Measurements from ENCODE around the gene SCRN2.

DNA sequence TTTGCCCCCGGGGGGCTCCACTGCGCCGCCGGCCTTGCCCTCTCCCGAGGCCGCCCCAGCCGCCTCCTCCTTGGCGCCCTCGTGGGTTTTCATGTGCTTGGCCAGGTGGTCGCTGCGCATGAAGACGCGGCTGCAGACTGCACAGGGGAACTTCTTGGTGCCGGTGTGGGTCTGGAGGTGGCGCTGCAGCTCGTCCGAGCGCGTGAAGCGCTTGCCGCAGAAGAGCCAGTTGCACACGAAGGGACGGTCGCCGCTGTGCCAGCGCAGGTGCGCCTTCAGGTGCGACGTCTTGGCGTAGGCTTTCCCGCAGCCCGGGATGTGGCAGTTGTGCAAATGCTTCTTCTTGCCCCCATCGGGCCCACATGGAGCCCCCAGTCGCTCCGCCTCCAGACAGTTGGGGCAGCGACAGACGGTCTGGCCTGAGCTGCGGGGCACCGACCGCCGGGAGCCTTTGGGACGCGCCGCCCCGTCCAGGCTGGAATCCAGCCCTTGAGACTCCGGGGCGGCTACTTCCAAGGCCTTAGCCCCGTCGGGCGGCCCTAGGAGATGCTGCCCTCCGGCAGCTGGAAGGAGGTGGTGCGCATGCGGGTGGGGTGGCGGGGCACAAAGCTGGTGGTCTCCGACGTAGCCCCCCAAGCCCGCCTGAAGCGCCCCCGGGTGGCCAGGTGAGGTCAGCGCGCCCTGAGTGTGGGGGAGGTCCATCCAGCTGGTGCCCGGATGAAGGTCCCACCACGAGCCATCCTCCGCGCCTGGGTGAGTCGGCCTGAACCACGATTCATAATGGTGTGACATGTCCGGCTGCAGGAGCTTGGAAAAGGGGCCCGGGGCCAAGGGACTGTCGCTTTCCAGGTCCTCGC, 6.5 kb upstream of the SCRN2 start:
- TF ChIP-seq RAD51 (IDR thresholded peaks at IDR 0.05; ENCODE audit: borderline replicate concordance), result no peak
- TF ChIP-seq GPBP1L1 (CRISPR knock-in tag; IDR thresholded peaks at IDR 0.05), result no peak
- TF ChIP-seq ZNF431 (CRISPR knock-in tag; IDR thresholded peaks at IDR 0.05; ENCODE audit: borderline replicate concordance, low read depth), result no peak
- TF ChIP-seq SCMH1 (CRISPR knock-in tag; IDR thresholded peaks at IDR 0.05; ENCODE audit: borderline replicate concordance), result no peak
- no peak for TF ChIP-seq USF2 (IDR thresholded peaks at IDR 0.05; ENCODE audit: low read depth, low read length)
- no peak for TF ChIP-seq USF2 (CRISPR knock-in tag; IDR thresholded peaks at IDR 0.05; ENCODE audit: borderline replicate concordance)
- no peak for TF ChIP-seq ZNF772 (CRISPR knock-in tag; IDR thresholded peaks at IDR 0.05)
- no peak for TF ChIP-seq XRCC5 (optimal IDR thresholded peaks at IDR 0.05; ENCODE audit: low read length)
- TF ChIP-seq KAT8 (CRISPR knock-in tag; IDR thresholded peaks at IDR 0.05), result no peak
- no peak for TF ChIP-seq ZNF317 (CRISPR knock-in tag; IDR thresholded peaks at IDR 0.05)
- no peak for TF ChIP-seq ZSCAN30 (CRISPR knock-in tag; IDR thresholded peaks at IDR 0.05)
- TF ChIP-seq FOXK1 (CRISPR knock-in tag; IDR thresholded peaks at IDR 0.05; ENCODE audit: borderline replicate concordance, low read depth), result no peak
- TF ChIP-seq HIVEP1 (CRISPR knock-in tag; IDR thresholded peaks at IDR 0.05), result no peak
- TF ChIP-seq CHD2 (IDR thresholded peaks at IDR 0.05; ENCODE audit: low read depth, low read length), result no peak

Measured in HepG2 (cell line).